Sigmoid colon (tissue), 4 donors: ENCODE data around the gene ABCC1.

Experiments
- EP300 ChIP-seq, 4 donors: sonication (generic); formaldehyde crosslinking; IDR thresholded peaks; one replicate each; pipeline ENCODE4 v1.6.1; 2017; ENCODE audit warnings: antibody characterized with exemption in 4 of 4
- POLR2A ChIP-seq, 2 donors: fragments of 450-650 bp; IDR thresholded peaks; one replicate each; pipeline ENCODE4 v1.6.1; 2016; ENCODE audit warnings: antibody characterized with exemption in 2 of 2, mild to moderate bottlenecking in 2 of 2, moderate library complexity in 2 of 2
- POLR2AphosphoS5 ChIP-seq, 4 donors: sonication (generic); formaldehyde crosslinking; IDR thresholded peaks; one replicate each; pipeline ENCODE4 v1.6.1; 2017; ENCODE audit warnings: antibody characterized with exemption in 4 of 4
- TF ChIP-seq, protein P1 (sequence below), 4 experiments: fragments of 450-650 bp in 3 of 4; fragments of 200-600 bp in 1 of 4; IDR thresholded peaks; one replicate each; pipeline ENCODE4 v1.5.1; 2016 to 2019; ENCODE audit warnings: antibody characterized with exemption in 4 of 4, mild to moderate bottlenecking in 3 of 4, moderate library complexity in 2 of 4

DNA sequence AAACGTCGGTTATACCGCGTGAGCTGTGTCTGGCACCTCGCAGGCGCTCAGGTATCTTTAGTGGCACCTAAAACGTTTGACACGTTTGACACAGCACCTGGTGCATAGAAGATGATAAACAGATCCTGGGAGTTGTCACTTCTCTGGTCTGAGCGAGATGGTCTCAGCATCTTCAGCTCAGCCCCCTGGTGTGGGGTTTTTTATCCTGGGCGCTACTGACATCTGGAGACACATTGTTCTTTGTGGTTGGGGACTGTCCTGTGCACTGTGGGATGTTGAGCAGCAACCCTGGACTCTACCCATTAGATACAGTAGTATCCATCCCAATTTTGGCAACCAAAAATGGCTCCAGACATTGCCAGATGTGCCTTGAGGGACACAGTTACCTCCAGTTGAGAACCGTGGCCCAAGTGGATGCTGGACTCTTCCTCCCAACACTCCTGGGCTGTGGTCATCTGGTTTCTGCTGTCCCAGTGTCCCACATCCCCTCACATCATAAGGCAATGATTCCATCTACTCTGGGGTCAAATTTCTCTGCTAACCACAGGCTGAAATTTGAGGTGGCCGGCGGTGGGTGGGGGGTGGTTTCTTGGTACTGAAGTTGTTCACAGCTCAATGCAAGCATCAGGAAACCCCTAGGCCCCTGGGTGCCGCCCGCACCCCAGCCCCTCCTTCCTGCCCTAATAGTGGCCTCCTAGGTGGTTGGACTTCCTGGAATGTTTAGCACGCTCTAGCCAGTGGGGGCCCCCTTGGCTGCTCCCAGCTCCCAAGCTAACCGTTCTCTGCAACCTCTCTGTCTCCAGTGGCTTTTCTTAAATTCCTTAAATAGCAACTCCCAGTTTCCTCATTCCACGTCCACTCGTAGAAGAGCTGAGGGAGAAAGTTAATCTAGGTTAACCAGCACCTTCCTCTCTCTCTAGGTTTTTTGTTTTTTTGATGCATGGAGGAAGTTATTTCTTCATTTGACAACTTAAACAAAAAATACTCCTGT, 124.8 kb downstream of the ABCC1 start:
- TF ChIP-seq, protein P1, sequence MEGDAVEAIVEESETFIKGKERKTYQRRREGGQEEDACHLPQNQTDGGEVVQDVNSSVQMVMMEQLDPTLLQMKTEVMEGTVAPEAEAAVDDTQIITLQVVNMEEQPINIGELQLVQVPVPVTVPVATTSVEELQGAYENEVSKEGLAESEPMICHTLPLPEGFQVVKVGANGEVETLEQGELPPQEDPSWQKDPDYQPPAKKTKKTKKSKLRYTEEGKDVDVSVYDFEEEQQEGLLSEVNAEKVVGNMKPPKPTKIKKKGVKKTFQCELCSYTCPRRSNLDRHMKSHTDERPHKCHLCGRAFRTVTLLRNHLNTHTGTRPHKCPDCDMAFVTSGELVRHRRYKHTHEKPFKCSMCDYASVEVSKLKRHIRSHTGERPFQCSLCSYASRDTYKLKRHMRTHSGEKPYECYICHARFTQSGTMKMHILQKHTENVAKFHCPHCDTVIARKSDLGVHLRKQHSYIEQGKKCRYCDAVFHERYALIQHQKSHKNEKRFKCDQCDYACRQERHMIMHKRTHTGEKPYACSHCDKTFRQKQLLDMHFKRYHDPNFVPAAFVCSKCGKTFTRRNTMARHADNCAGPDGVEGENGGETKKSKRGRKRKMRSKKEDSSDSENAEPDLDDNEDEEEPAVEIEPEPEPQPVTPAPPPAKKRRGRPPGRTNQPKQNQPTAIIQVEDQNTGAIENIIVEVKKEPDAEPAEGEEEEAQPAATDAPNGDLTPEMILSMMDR (IDR thresholded peaks at IDR 0.05) = no peak
- TF ChIP-seq EP300 (IDR thresholded peaks at IDR 0.05) = no peak
- TF ChIP-seq POLR2AphosphoS5 (IDR thresholded peaks at IDR 0.05) = no peak
- no peak for TF ChIP-seq POLR2A (IDR thresholded peaks at IDR 0.05)
